CD4-positive, CD25-positive, alpha-beta regulatory T cell (primary cell): ENCODE results near the gene LRRN4. TPM values are rescaled to one million over a fixed set of nuclear protein-coding genes. Genes with fewer than 3 reads are reported as not detected.

Experiments
- ATAC-seq, 2 donors: fragments of 150-1000 bp; cut with Tn5 transposase; one replicate each; pipeline ENCODE4 v1.10.0; 2021; ENCODE audit warnings: low read depth in 2 of 2, moderate number of reproducible peaks in 2 of 2, moderate library complexity in 1 of 2
- DNase-seq, 3 donors: peaks; one replicate each; pipeline versions ENCODE4 v3.0.0 to v3.0.0-alpha.2; 2012 to 2022; ENCODE audit warnings: mixed read lengths in 1 of 3
- H3K27ac ChIP-seq: one replicate; pipeline ENCODE4 v1.7.0; 2013; ENCODE audit warnings: mild to moderate bottlenecking, low read length; ENCODE audit not compliant: insufficient read depth, poor library complexity, severe bottlenecking
- H3K27me3 ChIP-seq: one replicate; pipeline ENCODE4 v1.7.0; 2013; ENCODE audit warnings: low read length; ENCODE audit not compliant: control insufficient read depth, insufficient read depth
- H3K36me3 ChIP-seq: one replicate; pipeline ENCODE4 v1.7.0; 2013; ENCODE audit warnings: mild to moderate bottlenecking, low read length, moderate library complexity; ENCODE audit not compliant: control insufficient read depth, insufficient read depth
- H3K4me1 ChIP-seq: 2 replicates; pipeline ENCODE4 v1.7.0; 2013; ENCODE audit warnings: mild to moderate bottlenecking, low read length; ENCODE audit not compliant: insufficient read depth, control insufficient read depth, poor library complexity, severe bottlenecking
- H3K4me3 ChIP-seq: one replicate; pipeline ENCODE4 v1.7.0; 2013; ENCODE audit warnings: low read depth, mild to moderate bottlenecking, low read length, moderate library complexity
- H3K9me3 ChIP-seq, 2 experiments: 1 replicate in 1 of 2; 2 replicates in 1 of 2; pipeline ENCODE4 v1.7.0; 2013; ENCODE audit warnings: low read length in 2 of 2, mild to moderate bottlenecking in 1 of 2, moderate library complexity in 1 of 2; ENCODE audit not compliant: control insufficient read depth in 2 of 2
- H3K27ac Mint-ChIP-seq, 3 donors: one replicate each; pipeline ENCODE4 v1.8.0; 2020 to 2022; ENCODE audit warnings: mild to moderate bottlenecking in 3 of 3, mixed read lengths in 3 of 3, moderate library complexity in 2 of 3
- H3K27me3 Mint-ChIP-seq: one replicate; pipeline ENCODE4 v1.8.0; 2022; ENCODE audit warnings: mild to moderate bottlenecking, mixed read lengths
- H3K36me3 Mint-ChIP-seq: one replicate; pipeline ENCODE4 v1.8.0; 2020; ENCODE audit warnings: mixed read lengths
- H3K4me1 Mint-ChIP-seq, 4 donors: one replicate each; pipeline ENCODE4 v1.8.0; 2020 to 2022; ENCODE audit warnings: mixed read lengths in 4 of 4, mild to moderate bottlenecking in 1 of 4
- H3K4me3 Mint-ChIP-seq, 4 donors: one replicate each; pipeline ENCODE4 v1.8.0; 2020 to 2022; ENCODE audit warnings: mild to moderate bottlenecking in 4 of 4, mixed read lengths in 4 of 4, moderate library complexity in 3 of 4
- H3K9me3 Mint-ChIP-seq, 7 donors: one replicate each; pipeline ENCODE4 v1.8.0; 2020 to 2022; ENCODE audit warnings: mixed read lengths in 7 of 7, mild to moderate bottlenecking in 3 of 7, moderate library complexity in 2 of 7
- polyA plus RNA-seq, 4 donors: library from polyadenylated mRNA; unstranded; fragments of 300-500 nt; fragmentation: Illumina TruSeq; gene quantifications; one replicate each; pipeline ENCODE4 v1.2.3, GENCODE V29; 2021
- total RNA-seq: library from RNA; stranded (reverse); gene quantifications from one replicate; pipeline ENCODE4 v1.2.3, GENCODE V29; 2022

LRRN4 gene
- total and polyA plus RNA-seq, 5 donors from 2014 or later: 0.12 TPM; not detected in 4

DNA sequence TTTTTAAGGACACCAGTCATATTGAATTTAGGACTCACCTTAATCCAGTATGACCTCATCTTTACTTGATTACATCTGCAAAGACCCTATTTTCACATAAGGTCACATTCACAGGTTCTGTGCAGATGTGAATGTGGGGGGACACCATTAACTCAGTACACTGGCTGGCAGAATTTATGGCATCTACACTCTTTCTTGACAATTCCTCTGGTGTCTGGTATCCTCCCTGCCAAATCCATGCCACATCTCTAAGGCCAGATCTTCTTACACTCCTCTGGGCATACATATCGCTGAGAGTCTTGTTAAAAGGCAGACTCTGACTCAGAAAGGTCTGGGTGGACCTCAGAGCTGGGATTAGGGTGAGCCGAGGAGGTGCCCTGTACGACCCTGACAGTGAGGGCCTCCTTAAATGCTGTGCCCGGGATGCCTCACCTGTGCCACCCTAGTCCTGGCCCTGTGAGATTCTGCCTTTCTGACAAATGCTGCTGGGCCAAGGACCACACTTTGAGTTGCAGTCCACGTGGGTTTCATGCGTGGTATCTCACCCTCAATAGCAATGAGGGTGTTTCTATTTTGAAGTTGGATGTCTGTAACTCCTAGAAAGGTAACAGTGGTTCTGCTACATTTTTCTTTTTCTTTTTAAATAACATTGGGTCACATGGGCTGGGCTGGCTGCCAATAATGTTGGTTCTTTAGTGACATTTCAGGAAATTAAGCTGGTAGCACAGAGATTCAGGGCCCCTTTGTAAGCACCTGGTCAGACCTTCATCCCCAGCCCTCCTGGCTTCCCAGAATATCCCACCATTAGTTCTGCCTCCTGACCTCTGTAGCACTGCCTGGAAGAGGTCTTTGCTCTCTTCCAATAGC, 17.2 kb upstream of the LRRN4 start:
- Histone ChIP-seq H3K27ac (no peak overlapping the region), H3K4me1 (no peaks in the 10 kb centered on the region), H3K27me3 (no peaks in the 10 kb centered on the region), H3K9me3 (no peaks in the 10 kb centered on the region), H3K36me3 (no peaks in the 10 kb centered on the region), H3K4me3 (no peak overlapping the region)
- H3K9me3 Mint-ChIP-seq: no peaks in the 10 kb centered on the region
- no peak overlapping the region for H3K4me3 Mint-ChIP-seq
- ATAC-seq (no peak), DNase-seq (no peak)
- no peaks in the 10 kb centered on the region for H3K4me1 Mint-ChIP-seq
- H3K27me3 Mint-ChIP-seq: peaks cover 9% of the 10 kb centered on the region
- H3K36me3 Mint-ChIP-seq: no peaks in the 10 kb centered on the region
- H3K27ac Mint-ChIP-seq: no peak overlapping the region

DNA sequence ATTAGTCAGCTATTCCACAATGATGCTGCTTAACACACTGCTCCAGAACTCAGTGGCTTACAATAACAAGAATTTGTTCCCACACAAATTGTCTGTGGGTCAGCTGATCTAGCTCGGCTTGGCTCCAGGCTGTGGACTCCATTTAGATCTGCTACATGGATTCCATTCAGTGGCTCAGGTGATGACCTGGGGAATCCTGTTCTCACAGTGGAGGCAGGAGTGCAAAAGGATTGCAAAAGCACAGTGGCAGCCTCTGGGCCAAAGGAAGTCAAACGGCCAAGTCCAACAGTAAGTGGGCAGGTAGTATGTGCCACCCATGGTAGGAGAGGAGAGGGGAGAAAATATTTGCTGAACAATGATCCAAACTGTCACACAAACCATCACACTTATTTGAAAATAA, 15.8 kb upstream of the LRRN4 start:
- no peaks in the 10 kb centered on the region for H3K9me3 Mint-ChIP-seq
- no peaks in the 10 kb centered on the region for H3K36me3 Mint-ChIP-seq
- H3K4me3 Mint-ChIP-seq: no peak overlapping the region

DNA sequence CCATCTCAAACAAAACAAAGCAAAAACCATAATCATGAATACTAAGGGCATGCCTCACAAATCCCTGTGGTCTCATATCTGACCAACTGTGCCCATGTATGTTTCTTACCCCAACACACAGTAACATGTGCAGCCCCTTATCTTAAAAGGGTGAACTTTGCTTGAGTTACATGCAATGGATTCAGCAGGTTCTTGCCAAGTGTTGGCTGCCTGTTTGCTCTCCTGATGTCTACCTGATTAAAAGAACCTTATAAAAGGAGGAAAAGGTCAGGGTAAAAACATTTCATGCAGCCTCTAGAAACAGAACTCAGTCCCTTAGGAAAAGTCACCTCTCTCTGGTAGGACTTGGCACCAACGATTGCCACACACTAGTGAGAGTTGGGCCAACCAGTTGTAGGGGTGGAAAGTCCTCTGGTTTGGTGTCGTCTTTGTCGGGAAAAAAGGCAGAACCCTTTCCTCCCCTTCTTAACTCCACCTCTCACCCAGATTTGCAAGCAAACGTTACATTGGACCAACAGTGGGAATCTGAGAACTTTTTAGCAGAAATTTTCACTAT, 14.0 kb upstream of the LRRN4 start:
- Mint-ChIP-seq H3K36me3 (no peaks in the 10 kb centered on the region), H3K9me3 (no peaks in the 10 kb centered on the region), H3K27ac (no peak overlapping the region), H3K27me3 (peaks cover 9% of the 10 kb centered on the region), H3K4me1 (no peaks in the 10 kb centered on the region), H3K4me3 (no peak overlapping the region)
- H3K36me3 ChIP-seq: no peaks in the 10 kb centered on the region
- no peaks in the 10 kb centered on the region for H3K9me3 ChIP-seq
- DNase-seq (no peak), ATAC-seq (no peak)
- no peaks in the 10 kb centered on the region for H3K27me3 ChIP-seq
- no peaks in the 10 kb centered on the region for H3K4me1 ChIP-seq
- H3K4me3 ChIP-seq: no peak overlapping the region
- H3K27ac ChIP-seq: no peak overlapping the region

More for the DNA sequence above, 15.8 kb upstream of the LRRN4 start:
- H3K27ac ChIP-seq: no peak overlapping the region
- no peaks in the 10 kb centered on the region for H3K9me3 ChIP-seq
- Mint-ChIP-seq H3K27me3 (peaks cover 5% of the 10 kb centered on the region), H3K27ac (no peak overlapping the region), H3K4me1 (no peaks in the 10 kb centered on the region)
- H3K36me3 ChIP-seq: no peaks in the 10 kb centered on the region
- no peaks in the 10 kb centered on the region for H3K4me1 ChIP-seq
- ATAC-seq: no peak
- H3K4me3 ChIP-seq: no peak overlapping the region
- H3K27me3 ChIP-seq: no peaks in the 10 kb centered on the region
- no peak for DNase-seq

DNA sequence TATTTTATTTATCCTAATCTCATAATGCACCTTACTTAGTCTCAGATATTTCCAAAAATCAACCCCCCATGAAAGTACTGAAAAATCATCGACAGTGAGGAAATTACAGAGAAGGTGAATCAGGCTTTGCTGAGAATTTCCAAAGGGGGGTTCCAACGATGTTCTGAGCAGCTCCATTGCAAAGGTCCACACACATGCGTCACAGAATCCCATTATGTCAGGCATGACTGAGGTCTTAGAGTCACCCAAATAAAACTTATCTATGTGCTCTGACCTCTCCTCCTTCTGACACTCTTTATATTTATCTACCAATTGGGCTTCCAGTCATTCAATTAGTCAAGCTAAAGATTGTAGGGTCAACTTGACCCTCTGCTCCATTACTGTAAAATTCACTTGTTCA, 12.7 kb upstream of the LRRN4 start:
- no peak overlapping the region for H3K27ac ChIP-seq
- no peaks in the 10 kb centered on the region for H3K36me3 ChIP-seq
- H3K4me3 Mint-ChIP-seq: no peak overlapping the region
- ATAC-seq (no peak), DNase-seq (no peak)
- peaks cover 4% of the 10 kb centered on the region for H3K27me3 Mint-ChIP-seq
- H3K9me3 Mint-ChIP-seq: peaks cover 0 to 1% (median 0%) of the 10 kb centered on the region in 7 donors
- H3K36me3 Mint-ChIP-seq: no peaks in the 10 kb centered on the region
- H3K9me3 ChIP-seq: no peaks in the 10 kb centered on the region
- no peak overlapping the region for H3K27ac Mint-ChIP-seq
- no peaks in the 10 kb centered on the region for H3K4me1 ChIP-seq
- H3K4me3 ChIP-seq: no peak overlapping the region
- no peaks in the 10 kb centered on the region for H3K27me3 ChIP-seq
- no peaks in the 10 kb centered on the region for H3K4me1 Mint-ChIP-seq

DNA sequence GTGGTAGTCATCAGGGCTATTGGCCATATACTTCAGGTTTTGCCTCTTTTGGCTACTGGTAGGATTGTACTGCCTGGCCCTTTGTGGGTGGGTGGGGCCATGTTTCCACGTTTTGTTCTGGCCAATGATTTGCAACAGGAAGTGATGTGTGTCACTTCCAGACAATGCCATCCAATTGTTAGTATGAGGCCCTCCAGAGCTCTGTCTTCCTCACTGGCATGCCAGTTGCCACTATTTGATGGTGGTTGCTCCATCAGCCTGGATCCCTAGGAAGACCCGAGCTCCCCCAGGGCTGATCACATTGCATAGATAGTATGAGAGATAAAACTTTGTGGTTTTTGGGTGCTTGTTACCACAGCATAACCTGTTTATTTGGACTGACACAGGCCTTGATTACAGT, 7.7 kb upstream of the LRRN4 start:
- H3K36me3 ChIP-seq: no peaks in the 10 kb centered on the region
- ATAC-seq (no peak), DNase-seq (no peak)
- H3K36me3 Mint-ChIP-seq: no peaks in the 10 kb centered on the region
- H3K9me3 Mint-ChIP-seq: peaks cover 0 to 4% (median 0%) of the 10 kb centered on the region in 7 donors
- no peaks in the 10 kb centered on the region for H3K9me3 ChIP-seq
- peaks cover 6% of the 10 kb centered on the region for H3K27me3 ChIP-seq
- no peak overlapping the region for H3K4me3 Mint-ChIP-seq
- no peak overlapping the region for H3K27ac Mint-ChIP-seq
- no peaks in the 10 kb centered on the region for H3K4me1 ChIP-seq
- H3K4me1 Mint-ChIP-seq: peaks cover 0 to 5% (median under 1%) of the 10 kb centered on the region in 4 donors
- peaks cover 10% of the 10 kb centered on the region for H3K27me3 Mint-ChIP-seq
- no peak overlapping the region for H3K27ac ChIP-seq
- no peak overlapping the region for H3K4me3 ChIP-seq

DNA sequence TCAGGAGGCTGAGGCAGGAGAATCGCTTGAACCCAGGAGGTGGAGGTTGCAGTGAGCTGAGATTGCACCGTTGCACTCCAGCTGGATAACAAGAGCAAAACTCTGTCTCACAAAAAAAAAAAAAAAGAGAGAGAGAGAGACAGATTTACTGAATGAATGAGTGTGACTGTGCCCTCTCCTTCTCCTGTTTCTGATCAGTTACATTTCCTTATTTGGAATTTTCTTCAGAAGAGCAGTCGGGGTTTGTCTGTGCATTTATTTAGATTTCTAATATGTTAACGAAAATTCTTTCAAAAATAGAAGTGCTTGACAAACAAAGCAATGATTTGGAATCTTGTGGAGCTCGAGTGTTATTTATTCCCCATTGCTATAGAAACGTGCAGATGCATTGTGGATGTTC, 6.4 kb upstream of the LRRN4 start:
- H3K4me3 Mint-ChIP-seq: no peak overlapping the region
- peaks cover 0 to 5% (median under 1%) of the 10 kb centered on the region in 4 donors for H3K4me1 Mint-ChIP-seq
- Histone ChIP-seq H3K9me3 (no peaks in the 10 kb centered on the region), H3K4me3 (no peak overlapping the region), H3K36me3 (no peaks in the 10 kb centered on the region), H3K27me3 (peaks cover 6% of the 10 kb centered on the region), H3K4me1 (no peaks in the 10 kb centered on the region), H3K27ac (no peak overlapping the region)
- peaks cover 11% of the 10 kb centered on the region for H3K27me3 Mint-ChIP-seq
- DNase-seq: no peak
- H3K27ac Mint-ChIP-seq: no peak overlapping the region
- H3K36me3 Mint-ChIP-seq: no peaks in the 10 kb centered on the region
- peaks cover 0 to 4% (median 0%) of the 10 kb centered on the region in 7 donors for H3K9me3 Mint-ChIP-seq
- ATAC-seq: no peak

DNA sequence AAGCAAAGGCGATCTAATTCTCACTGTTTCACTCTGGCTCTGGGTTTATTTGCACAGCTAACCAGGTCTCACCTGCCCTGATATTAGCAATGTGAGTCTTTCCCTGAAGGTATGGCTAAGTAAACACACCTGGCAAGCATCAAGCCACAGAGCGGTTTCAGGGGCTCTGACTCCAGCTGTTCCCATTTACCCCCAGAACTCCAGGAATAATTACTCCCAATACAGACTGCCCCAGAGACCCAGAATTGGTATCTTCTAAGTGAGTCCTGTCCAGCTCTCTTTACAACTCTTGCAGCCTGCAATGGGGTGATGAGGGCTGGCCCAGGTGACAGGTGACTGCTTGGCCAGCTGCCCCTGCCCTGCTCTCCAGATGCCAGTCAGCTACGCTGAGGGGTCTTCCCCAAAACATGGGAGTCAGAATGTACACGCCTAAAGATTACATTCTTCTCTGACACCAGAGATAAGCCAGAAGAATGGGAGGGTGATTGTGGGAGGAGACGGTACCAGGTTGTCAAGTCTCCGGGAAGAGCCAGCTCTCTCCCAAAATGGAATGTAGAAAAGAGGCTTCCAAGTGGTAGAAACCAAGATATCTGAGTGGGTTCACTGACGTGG, 4.9 kb upstream of the LRRN4 start:
- no peak overlapping the region for H3K4me3 Mint-ChIP-seq

More for the DNA sequence above, 4.9 kb upstream of the LRRN4 start:
- Histone ChIP-seq H3K4me1 (no peaks in the 10 kb centered on the region), H3K9me3 (no peaks in the 10 kb centered on the region), H3K4me3 (no peak overlapping the region), H3K27me3 (peaks cover 9% of the 10 kb centered on the region), H3K36me3 (no peaks in the 10 kb centered on the region), H3K27ac (no peak overlapping the region)
- Mint-ChIP-seq H3K36me3 (no peaks in the 10 kb centered on the region), H3K27ac (no peak overlapping the region), H3K27me3 (peaks cover 14% of the 10 kb centered on the region), H3K9me3 (peaks cover 0 to 4% (median 0%) of the 10 kb centered on the region in 7 donors), H3K4me1 (peaks cover 0 to 5% (median under 1%) of the 10 kb centered on the region in 4 donors)
- ATAC-seq (no peak), DNase-seq (no peak)
